GM18505 (cell line): ENCODE results near the gene ELP4.

Source experiments
- ATAC-seq: cut with Tn5 transposase; IDR thresholded peaks from one replicate; pipeline ENCODE4 v1.9.1; 2021; ENCODE audit not compliant: unreplicated experiment
- POLR2A ChIP-seq: IDR thresholded peaks from 4 replicates; pipeline ENCODE4 v1.6.1; 2011; ENCODE audit warnings: borderline replicate concordance; ENCODE audit not compliant: insufficient read depth, insufficient read length; ENCODE audit errors: extremely low read depth

Gene ELP4

GRCh38 chr11:31676280-31676982 is 166.9 kb downstream of the ELP4 start:
- no peak for TF ChIP-seq POLR2A
- ATAC-seq = no peak

GRCh38 chr11:31680770-31681169 is 171.2 kb downstream of the ELP4 start:
- no peak for TF ChIP-seq POLR2A
- no peak for ATAC-seq

GRCh38 chr11:31687256-31687655 is 177.7 kb downstream of the ELP4 start:
- no peak for ATAC-seq
- TF ChIP-seq POLR2A = no peak

- TF ChIP-seq POLR2A = no peak
- ATAC-seq = no peak
Measured at GRCh38 chr11:31687861-31688260, 178.3 kb downstream of the ELP4 start.

GRCh38 chr11:31689559-31689958 is 180.0 kb downstream of the ELP4 start:
- TF ChIP-seq POLR2A = no peak
- no peak for ATAC-seq

GRCh38 chr11:31690041-31690440 is 180.5 kb downstream of the ELP4 start:
- TF ChIP-seq POLR2A = no peak
- ATAC-seq = no peak

- no peak for ATAC-seq
- TF ChIP-seq POLR2A = no peak
Measured at GRCh38 chr11:31690516-31690915, 180.9 kb downstream of the ELP4 start.

GRCh38 chr11:31692466-31692865 is 182.9 kb downstream of the ELP4 start:
- ATAC-seq = no peak

GRCh38 chr11:31697049-31697448 is 187.5 kb downstream of the ELP4 start:
- peak; percentile 79 for ATAC-seq

More at GRCh38 chr11:31692466-31692865, 182.9 kb downstream of the ELP4 start:
- TF ChIP-seq POLR2A = no peak

GRCh38 chr11:31699066-31699465 is 189.5 kb downstream of the ELP4 start:
- no peak for ATAC-seq
- TF ChIP-seq POLR2A = no peak

- no peak for ATAC-seq
- no peak for TF ChIP-seq POLR2A
Measured at GRCh38 chr11:31702966-31703365, 193.4 kb downstream of the ELP4 start.

GRCh38 chr11:31706357-31706756 is 196.8 kb downstream of the ELP4 start:
- ATAC-seq = no peak
- TF ChIP-seq POLR2A = no peak

GRCh38 chr11:31711137-31711536 is 201.6 kb downstream of the ELP4 start:
- no peak for TF ChIP-seq POLR2A
- ATAC-seq = no peak

GRCh38 chr11:31712851-31713250 is 203.3 kb downstream of the ELP4 start:
- ATAC-seq = no peak
- TF ChIP-seq POLR2A = no peak

- ATAC-seq = no peak
- no peak for TF ChIP-seq POLR2A
Measured at GRCh38 chr11:31714840-31715239, 205.3 kb downstream of the ELP4 start.
